C1 segment of cervical spinal cord (tissue), 14 donors: ENCODE results near the gene NIPSNAP3A.
A peak's percentile ranks its signal among the peaks of the same experiment; 100 is the strongest.

Experiments used
- DNase-seq, 14 donors: peaks; one replicate each; lab custom pipeline; 2025; lab: John Stamatoyannopoulos, UW

Gene NIPSNAP3A

GRCh38 chr9:104774831-104775573, 27.5 kb downstream of the NIPSNAP3A start:
- peak in 1 of 14 donors; percentile 11 for DNase-seq

- no peak for DNase-seq
Observed at GRCh38 chr9:104775574-104775936, 28.1 kb downstream of the NIPSNAP3A start.

- no peak for DNase-seq
Observed at GRCh38 chr9:104775976-104776375, 28.5 kb downstream of the NIPSNAP3A start.

- DNase-seq, result no peak
Observed at GRCh38 chr9:104776797-104777196, 29.3 kb downstream of the NIPSNAP3A start.

GRCh38 chr9:104778802-104779201, 31.3 kb downstream of the NIPSNAP3A start:
- no peak for DNase-seq

GRCh38 chr9:104779334-104779733, 31.9 kb downstream of the NIPSNAP3A start:
- no peak for DNase-seq

GRCh38 chr9:104779946-104780535, 32.6 kb downstream of the NIPSNAP3A start:
- DNase-seq, result no peak

GRCh38 chr9:104780796-104781395, 33.4 kb downstream of the NIPSNAP3A start:
- DNase-seq, result no peak

- DNase-seq, result no peak
Observed at GRCh38 chr9:104783588-104783987, 36.1 kb downstream of the NIPSNAP3A start.

- no peak for DNase-seq
Observed at GRCh38 chr9:104784098-104784497, 36.6 kb downstream of the NIPSNAP3A start.

GRCh38 chr9:104786293-104786692, 38.8 kb downstream of the NIPSNAP3A start:
- DNase-seq, result no peak

- DNase-seq, result peak in 1 of 14 donors; percentile 13
Observed at GRCh38 chr9:104787306-104788015, 40.0 kb downstream of the NIPSNAP3A start.

- DNase-seq, result peak in 1 of 14 donors; percentile 41
Observed at GRCh38 chr9:104788251-104788650, 40.8 kb downstream of the NIPSNAP3A start.

- DNase-seq, result no peak
Observed at GRCh38 chr9:104794070-104794469, 46.6 kb downstream of the NIPSNAP3A start.

- DNase-seq, result no peak
Observed at GRCh38 chr9:104795082-104795481, 47.6 kb downstream of the NIPSNAP3A start.

- DNase-seq, result no peak
Observed at GRCh38 chr9:104795857-104796256, 48.4 kb downstream of the NIPSNAP3A start.

- no peak for DNase-seq
Observed at GRCh38 chr9:104798209-104798995, 50.9 kb downstream of the NIPSNAP3A start.

GRCh38 chr9:104800068-104800785, 52.7 kb downstream of the NIPSNAP3A start:
- no peak for DNase-seq

- no peak for DNase-seq
Observed at GRCh38 chr9:104802110-104802509, 54.6 kb downstream of the NIPSNAP3A start.

- no peak for DNase-seq
Observed at GRCh38 chr9:104802906-104803305, 55.4 kb downstream of the NIPSNAP3A start.

GRCh38 chr9:104805441-104805840, 58.0 kb downstream of the NIPSNAP3A start:
- DNase-seq, result no peak
